Endothelial cell of umbilical vein (primary cell): ENCODE measurements around the gene LRRC71. TPM values are rescaled to one million over a fixed set of nuclear protein-coding genes. Genes with fewer than 3 reads are reported as not detected.

ENCODE experiments used
- BruUV-seq: library from RNA; stranded (reverse); fragments of 400-500 nt; replicated peaks from 2 replicates; lab custom pipeline; 2021; lab: Mats Ljungman, UMichigan
- CTCF ChIA-PET: fragments of 300-600, 350-600 bp; sonication (Branson Sonifier 250); formaldehyde crosslinking; loops from one replicate; lab custom pipeline; 2021; ENCODE audit warnings: antibody characterized with exemption, inconsistent platforms; lab: Charles Lee
- POLR2A ChIA-PET: fragments of 300-600, 350-600 bp; sonication (Branson Sonifier 250); formaldehyde crosslinking; loops from one replicate; lab custom pipeline; 2021; ENCODE audit warnings: antibody characterized with exemption, inconsistent platforms; lab: Charles Lee
- DNase-seq: peaks from one replicate; pipeline ENCODE4 v3.0.0-alpha.2; 2011; ENCODE audit warnings: low read depth, low spot score
- FAIRE-seq: peaks from 2 replicates; lab custom pipeline; 2011; peaks lifted over from hg19 to GRCh38; lab: Jason Lieb, UNC
- H2AFZ ChIP-seq: 2 replicates; pipeline ENCODE4 v1.6.0; 2012; ENCODE audit warnings: low read depth, low read length, control low read depth, inconsistent platforms
- H3K27ac ChIP-seq: 2 replicates; pipeline ENCODE4 v1.5.1; 2011; ENCODE audit warnings: low read depth, mild to moderate bottlenecking, control low read depth, low read length, moderate library complexity; ENCODE audit not compliant: insufficient read depth
- H3K27me3 ChIP-seq, 2 experiments: 2 replicates each; pipeline versions ENCODE4 v1.6.0 to v1.6.1; 2011; ENCODE audit warnings: low read length in 2 of 2, mixed read lengths in 1 of 2; ENCODE audit not compliant: control insufficient read depth in 2 of 2, insufficient read depth in 2 of 2
- H3K36me3 ChIP-seq, 2 experiments: 2 replicates in 1 of 2; 3 replicates in 1 of 2; pipeline ENCODE4 v1.5.1; 2011; ENCODE audit warnings: low read length in 2 of 2, mild to moderate bottlenecking in 1 of 2, moderate library complexity in 1 of 2; ENCODE audit not compliant: control insufficient read depth in 2 of 2, insufficient read depth in 2 of 2; ENCODE audit errors: extremely low read depth in 1 of 2
- H3K4me1 ChIP-seq: 3 replicates; pipeline ENCODE4 v1.5.1; 2011; ENCODE audit warnings: mild to moderate bottlenecking, low read length; ENCODE audit not compliant: control insufficient read depth, insufficient read depth; ENCODE audit errors: extremely low read depth
- H3K4me2 ChIP-seq: 2 replicates; pipeline ENCODE4 v1.6.1; 2011; ENCODE audit warnings: low read length, control low read depth, mixed read lengths; ENCODE audit not compliant: insufficient read depth
- H3K4me3 ChIP-seq, 3 experiments: fragments of 200-600 bp in 1 of 3; sonication (generic), shearing (Covaris generic) in 1 of 3; replicated peaks in 1 of 3; 2 replicates each; pipeline ENCODE4 v1.5.1; 2011 to 2016; ENCODE audit warnings: control low read depth in 3 of 3, low read length in 3 of 3, mild to moderate bottlenecking in 2 of 3, inconsistent platforms in 1 of 3, low read depth in 1 of 3, moderate library complexity in 1 of 3; ENCODE audit not compliant: insufficient read depth in 1 of 3
- H3K79me2 ChIP-seq: 2 replicates; pipeline ENCODE4 v1.6.0; 2012; ENCODE audit warnings: low read length, inconsistent platforms; ENCODE audit not compliant: control insufficient read depth, insufficient read depth
- H3K9ac ChIP-seq: replicated peaks from 2 replicates; pipeline ENCODE3; 2011; ENCODE audit warnings: low read length, control low read depth; ENCODE audit not compliant: insufficient read depth; ENCODE audit errors: extremely low read depth
- H3K9me1 ChIP-seq: replicated peaks from 3 replicates; pipeline ENCODE4 v1.6.0; 2011; ENCODE audit warnings: mild to moderate bottlenecking, low read length; ENCODE audit not compliant: control insufficient read depth, insufficient read depth; ENCODE audit errors: extremely low read depth
- H3K9me3 ChIP-seq: replicated peaks from 2 replicates; pipeline ENCODE4 v1.5.1; 2012; ENCODE audit warnings: low read length, inconsistent platforms; ENCODE audit not compliant: control insufficient read depth, insufficient read depth
- H4K20me1 ChIP-seq: replicated peaks from 2 replicates; pipeline ENCODE3; 2011; ENCODE audit warnings: mild to moderate bottlenecking, low read length; ENCODE audit not compliant: control insufficient read depth, insufficient read depth; ENCODE audit errors: extremely low read depth
- CTCF ChIP-seq, 2 donors: IDR thresholded peaks; 1 replicate in 1 of 2; 2 replicates in 1 of 2; pipeline ENCODE4 v1.5.1; 2011; ENCODE audit warnings: low read length in 2 of 2, mild to moderate bottlenecking in 2 of 2, moderate library complexity in 2 of 2, control low read depth in 1 of 2, inconsistent platforms in 1 of 2, low read depth in 1 of 2; ENCODE audit not compliant: insufficient read depth in 1 of 2; ENCODE audit errors: extremely low read depth in 1 of 2
- EZH2 ChIP-seq: IDR thresholded peaks from 2 replicates; pipeline ENCODE4 v1.6.1; 2012; ENCODE audit warnings: borderline replicate concordance, low read depth, mild to moderate bottlenecking, moderate library complexity, low read length, inconsistent platforms; ENCODE audit not compliant: severe bottlenecking
- FOS ChIP-seq: IDR thresholded peaks from 2 replicates; pipeline ENCODE4 v1.6.1; 2011; ENCODE audit warnings: mild to moderate bottlenecking, low read length, moderate library complexity, borderline replicate concordance; ENCODE audit not compliant: insufficient read depth
- GATA2 ChIP-seq: IDR thresholded peaks from 2 replicates; pipeline ENCODE4 v1.7.0; 2011; ENCODE audit warnings: low read depth, mild to moderate bottlenecking, moderate library complexity, mixed read lengths, low read length; ENCODE audit not compliant: insufficient read length, insufficient read depth
- JUN ChIP-seq: IDR thresholded peaks from 2 replicates; pipeline ENCODE4 v1.6.1; 2011; ENCODE audit warnings: borderline replicate concordance, low read depth; ENCODE audit not compliant: insufficient read length, insufficient read depth
- MAX ChIP-seq: IDR thresholded peaks from 2 replicates; pipeline ENCODE4 v1.6.1; 2011; ENCODE audit not compliant: insufficient read depth, insufficient read length
- MYC ChIP-seq: IDR thresholded peaks from one replicate; pipeline ENCODE4 v1.6.1; 2011; ENCODE audit warnings: mild to moderate bottlenecking, low read depth, low read length
- POLR2A ChIP-seq: IDR thresholded peaks from 2 replicates; pipeline ENCODE4 v1.6.1; 2012; ENCODE audit warnings: low read depth, mild to moderate bottlenecking, control low read depth, low read length
- POLR2AphosphoS5 ChIP-seq: IDR thresholded peaks from 2 replicates; pipeline ENCODE4 v1.6.1; 2012; ENCODE audit warnings: low read depth, mild to moderate bottlenecking, control low read depth, low read length, moderate library complexity; ENCODE audit not compliant: insufficient read depth
- dilution Hi-C: fragments of 300-500 bp; cut with MboI; formaldehyde crosslinking; loops from one replicate; pipeline ENCODE4 v1.15.0; 2019; ENCODE audit warnings: low sequenced_read_pairs; ENCODE audit not compliant: extremely low pct_ligation_motif_present
- intact Hi-C: fragments of 100-400 bp; cut with micrococcal nuclease; formaldehyde crosslinking; loops from one replicate; pipeline ENCODE4 v1.10.0; 2022
- polyA plus RNA-seq, 4 experiments: library from polyadenylated mRNA; depleted of rRNA in 3 of 4; stranded (reverse) in 3 of 4; unstranded in 1 of 4; fragments of >200 nt; gene quantifications; 2 replicates each; pipeline versions ENCODE4 v1.2.1 to v1.2.3, GENCODE V29; 2011 to 2012; ENCODE audit warnings: missing spikeins in 1 of 4
- total RNA-seq: library from RNA; stranded (reverse); gene quantifications from 2 replicates; pipeline ENCODE4 v1.2.3, GENCODE V29; 2021

LRRC71 gene
- total and polyA plus RNA-seq, 2 donors (not counting 3 experiments of a cell fraction or from before 2014, with no cell fraction given) = 0.35 to 0.66 TPM

DNA sequence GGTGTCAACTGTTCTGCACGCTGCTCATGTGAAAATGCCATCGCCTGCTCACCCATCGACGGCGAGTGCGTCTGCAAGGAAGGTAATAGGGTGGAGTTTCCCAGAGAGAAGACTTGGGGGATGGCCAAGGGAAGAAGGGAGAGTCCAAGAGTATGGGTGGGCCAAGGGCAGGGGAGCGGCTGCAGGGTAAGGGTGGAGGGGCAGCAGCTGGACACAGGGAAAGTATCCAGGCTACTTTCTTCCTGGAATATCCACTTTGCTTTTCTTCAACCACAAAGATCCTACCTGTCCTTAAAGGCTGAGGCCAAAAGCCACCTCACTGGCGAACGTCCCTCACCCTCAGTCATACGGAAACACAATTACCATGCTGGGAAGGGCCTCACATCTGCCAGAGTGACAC is 11.5 kb upstream of the LRRC71 start:
- no peak for TF ChIP-seq MYC
- no peak for TF ChIP-seq JUN
- no peak for TF ChIP-seq POLR2A
- no peak for TF ChIP-seq GATA2
- TF ChIP-seq CTCF (IDR thresholded peaks at IDR 0.05; ENCODE audit: extremely low read depth in 1 of 2, insufficient read depth in 1 of 2, low read depth in 1 of 2, low read length in 2 of 2) = no peak
- no peak for TF ChIP-seq EZH2
- TF ChIP-seq FOS = no peak
- TF ChIP-seq MAX = no peak
- TF ChIP-seq POLR2AphosphoS5 = no peak
- H3K79me2 ChIP-seq = peaks cover 53% of the 10 kb centered on the region
- H4K20me1 ChIP-seq = no peaks in the 10 kb centered on the region
- no peak overlapping the region for H2AFZ ChIP-seq
- BruUV-seq = no TSS peak
- no peak overlapping the region for H3K4me2 ChIP-seq
- H3K9me3 ChIP-seq = no peaks in the 10 kb centered on the region
- ChIA-PET CTCF (interaction anchor here (0.9 to 3.1 kb wide), 5 partner anchors 11 to 20 kb away, joined by 3 to 20 read pairs (median 8); partner anchors contain the start of genes LRRC71 and PEAR1), POLR2A (no interaction called here)
- no peak for FAIRE-seq
- dilution Hi-C loops = no loop called here
- peaks cover 34% of the 10 kb centered on the region for H3K4me1 ChIP-seq
- H3K9me1 ChIP-seq = no peaks in the 10 kb centered on the region
- no peak overlapping the region for H3K9ac ChIP-seq
- no peak for DNase-seq
- intact Hi-C loops = no loop called here
- H3K27ac ChIP-seq = no peak overlapping the region
- no peak overlapping the region for H3K4me3 ChIP-seq
- no peaks in the 10 kb centered on the region for H3K27me3 ChIP-seq
- peaks cover 19 to 65% of the 10 kb centered on the region in 2 experiments for H3K36me3 ChIP-seq
